Parathyroid adenoma (tissue), 2 donors: ENCODE results near the gene NTF3.

Experiments
- H2AFZ ChIP-seq: fragments of 300-600 bp; sonication (generic); one replicate; pipeline ENCODE4 v1.7.0; 2017; ENCODE audit warnings: antibody characterized with exemption, mild to moderate bottlenecking
- H3K27ac ChIP-seq: fragments of 300-600 bp; sonication (generic); one replicate; pipeline ENCODE4 v1.7.0; 2017
- H3K27me3 ChIP-seq: fragments of 300-600 bp; sonication (generic); one replicate; pipeline ENCODE4 v1.7.0; 2017; ENCODE audit warnings: low read length; ENCODE audit not compliant: control insufficient read depth, insufficient read depth
- H3K36me3 ChIP-seq: fragments of 300-600 bp; sonication (generic); one replicate; pipeline ENCODE4 v1.7.0; 2017; ENCODE audit warnings: low read length; ENCODE audit not compliant: control insufficient read depth, insufficient read depth
- H3K4me1 ChIP-seq: fragments of 300-600 bp; sonication (generic); one replicate; pipeline ENCODE4 v1.7.0; 2017; ENCODE audit warnings: control low read depth
- H3K4me2 ChIP-seq: fragments of 300-600 bp; sonication (generic); one replicate; pipeline ENCODE4 v1.7.0; 2017; ENCODE audit warnings: low read length
- H3K4me3 ChIP-seq: fragments of 300-600 bp; sonication (generic); one replicate; pipeline ENCODE4 v1.7.0; 2017; ENCODE audit warnings: low read depth, low read length
- H3K79me2 ChIP-seq: fragments of 300-600 bp; sonication (generic); one replicate; pipeline ENCODE4 v1.7.0; 2017; ENCODE audit warnings: control low read depth
- H3K9ac ChIP-seq: fragments of 300-600 bp; sonication (generic); one replicate; pipeline ENCODE4 v1.7.0; 2017; ENCODE audit warnings: mild to moderate bottlenecking
- H3K9me3 ChIP-seq: fragments of 300-600 bp; sonication (generic); one replicate; pipeline ENCODE4 v1.7.0; 2017; ENCODE audit warnings: low read length; ENCODE audit not compliant: control insufficient read depth
- CTCF ChIP-seq: fragments of 300-600 bp; sonication (generic); IDR thresholded peaks from one replicate; pipeline ENCODE4 v1.7.0; 2017; ENCODE audit warnings: antibody characterized with exemption, mild to moderate bottlenecking
- donor health status: primary hyperparathyroidism.

NTF3 gene

DNA sequence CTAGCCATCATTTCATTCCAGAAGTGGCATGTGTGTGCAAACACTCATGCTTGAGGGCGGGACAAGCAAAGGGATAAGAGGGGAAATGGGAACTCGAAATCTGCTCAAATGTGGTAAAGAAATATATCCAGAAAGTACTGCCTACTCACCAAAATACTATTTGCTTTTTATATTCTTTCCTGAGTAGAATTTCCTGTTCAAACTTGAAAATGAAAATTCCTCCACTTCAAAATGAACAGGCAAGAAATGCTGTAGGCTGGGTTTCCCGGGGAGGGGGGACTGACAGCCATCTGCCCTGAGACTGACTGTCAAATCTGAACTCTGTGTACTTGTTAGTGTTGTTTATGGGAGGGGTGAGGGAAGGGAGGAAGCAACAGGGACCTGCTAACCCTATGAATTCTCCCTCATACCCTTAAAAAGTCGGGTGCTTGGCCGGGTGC lies 34.6 kb downstream of the NTF3 start:
- H3K27ac ChIP-seq = no peak overlapping the region
- H3K9me3 ChIP-seq = no peaks in the 10 kb centered on the region
- no peak overlapping the region for H2AFZ ChIP-seq
- H3K36me3 ChIP-seq = no peaks in the 10 kb centered on the region
- no peak overlapping the region for H3K4me2 ChIP-seq
- H3K4me3 ChIP-seq = no peak overlapping the region
- H3K27me3 ChIP-seq = no peaks in the 10 kb centered on the region
- no peak for TF ChIP-seq CTCF
- no peaks in the 10 kb centered on the region for H3K79me2 ChIP-seq
- no peak overlapping the region for H3K9ac ChIP-seq
- H3K4me1 ChIP-seq = no peaks in the 10 kb centered on the region

GRCh38 chr12:5467931-5468330 lies 36.0 kb downstream of the NTF3 start:
- H3K9ac ChIP-seq = no peak overlapping the region
- no peak for TF ChIP-seq CTCF
- no peak overlapping the region for H3K4me2 ChIP-seq
- no peaks in the 10 kb centered on the region for H3K36me3 ChIP-seq
- H3K79me2 ChIP-seq = no peaks in the 10 kb centered on the region
- H3K27me3 ChIP-seq = no peaks in the 10 kb centered on the region
- no peaks in the 10 kb centered on the region for H3K9me3 ChIP-seq
- no peak overlapping the region for H3K4me3 ChIP-seq
- H3K27ac ChIP-seq = no peak overlapping the region
- H3K4me1 ChIP-seq = no peaks in the 10 kb centered on the region
- H2AFZ ChIP-seq = no peak overlapping the region

DNA sequence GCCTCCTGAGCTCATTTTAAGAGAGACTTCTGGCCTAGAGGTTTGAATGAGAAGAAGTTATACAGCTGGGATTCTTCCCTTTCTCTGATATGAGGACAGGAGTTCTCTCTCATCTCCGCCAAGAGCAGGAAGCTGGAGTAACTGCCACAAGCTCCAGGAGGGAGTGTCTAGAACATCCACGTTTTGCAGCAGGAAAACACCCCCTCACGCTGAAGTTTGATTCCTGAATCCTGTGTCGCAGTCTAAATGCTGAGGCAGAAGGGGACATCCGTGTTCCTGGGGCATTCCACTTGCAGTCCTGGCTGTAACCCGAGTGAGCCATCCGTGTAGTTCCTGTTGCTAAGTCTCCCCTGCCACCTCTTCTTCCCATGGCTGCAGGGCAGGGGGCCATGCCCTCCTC lies 38.3 kb downstream of the NTF3 start:
- TF ChIP-seq CTCF = no peak
- H3K27me3 ChIP-seq = no peaks in the 10 kb centered on the region
- no peak overlapping the region for H3K4me3 ChIP-seq

GRCh38 chr12:5470703-5471102 lies 38.8 kb downstream of the NTF3 start:
- TF ChIP-seq CTCF = no peak
- no peak overlapping the region for H3K27ac ChIP-seq
- no peaks in the 10 kb centered on the region for H3K79me2 ChIP-seq

More for the DNA sequence above, 38.3 kb downstream of the NTF3 start:
- no peaks in the 10 kb centered on the region for H3K4me1 ChIP-seq
- no peak overlapping the region for H3K27ac ChIP-seq
- no peak overlapping the region for H2AFZ ChIP-seq
- H3K79me2 ChIP-seq = no peaks in the 10 kb centered on the region
- H3K9ac ChIP-seq = no peak overlapping the region
- no peak overlapping the region for H3K4me2 ChIP-seq
- H3K36me3 ChIP-seq = no peaks in the 10 kb centered on the region
- no peaks in the 10 kb centered on the region for H3K9me3 ChIP-seq

DNA sequence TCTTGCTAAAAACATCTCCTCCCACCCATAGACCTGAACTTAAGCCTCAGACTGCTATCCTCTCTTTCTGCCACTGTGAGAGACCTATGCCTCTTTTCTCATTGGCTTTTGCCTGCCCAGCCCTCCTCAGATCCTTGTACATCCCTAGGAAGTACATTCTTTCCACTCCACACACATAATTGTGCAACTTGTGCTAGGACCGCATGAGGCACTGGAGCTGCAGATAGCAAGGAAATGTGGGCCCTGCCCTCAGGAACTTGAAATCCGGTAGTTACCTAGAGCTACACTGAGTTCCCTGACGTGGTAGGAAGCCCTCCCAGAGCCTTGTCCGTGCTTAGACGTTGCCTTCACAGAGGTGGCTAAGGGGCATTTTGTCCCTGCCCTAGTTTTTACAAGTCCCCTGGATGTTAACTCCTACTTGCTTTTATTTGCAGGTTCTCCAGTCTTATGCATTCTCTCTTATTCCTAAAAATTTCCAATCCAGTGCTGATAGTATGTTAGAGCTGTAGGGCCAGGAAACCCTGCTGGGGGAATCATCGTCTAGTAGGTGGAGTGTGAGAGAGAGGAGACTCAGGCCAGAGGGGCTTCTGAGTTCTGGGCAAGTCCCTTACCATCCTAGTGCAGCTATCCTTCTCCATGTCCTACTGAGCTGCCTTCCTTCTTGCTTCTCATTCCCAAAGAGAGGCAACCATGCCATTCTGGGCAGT lies 41.3 kb downstream of the NTF3 start:
- Histone ChIP-seq H3K27ac (no peak overlapping the region), H3K27me3 (no peaks in the 10 kb centered on the region), H3K79me2 (no peaks in the 10 kb centered on the region), H3K4me3 (no peak overlapping the region), H3K4me2 (no peak overlapping the region), H3K4me1 (no peaks in the 10 kb centered on the region), H3K9me3 (no peaks in the 10 kb centered on the region), H2AFZ (no peak overlapping the region), H3K36me3 (no peaks in the 10 kb centered on the region), H3K9ac (no peak overlapping the region)
- no peak for TF ChIP-seq CTCF

More at GRCh38 chr12:5470703-5471102, 38.8 kb downstream of the NTF3 start:
- no peaks in the 10 kb centered on the region for H3K27me3 ChIP-seq
- H3K4me2 ChIP-seq = no peak overlapping the region
- no peak overlapping the region for H2AFZ ChIP-seq
- H3K9ac ChIP-seq = no peak overlapping the region
- no peaks in the 10 kb centered on the region for H3K9me3 ChIP-seq
- no peaks in the 10 kb centered on the region for H3K4me1 ChIP-seq
- H3K4me3 ChIP-seq = no peak overlapping the region
- no peaks in the 10 kb centered on the region for H3K36me3 ChIP-seq
